GM23338 (cell line): ENCODE data around the gene ME2.

Experiments used
- CTCF ChIP-seq, 2 experiments: fragments of 200-600 bp in 1 of 2; sonication (generic) in 1 of 2; conservative IDR thresholded peaks; 2 replicates each; pipeline versions ENCODE4 v1.5.1 to v1.6.1; 2016 to 2017; ENCODE audit warnings: antibody characterized with exemption in 2 of 2, low read depth in 2 of 2, mild to moderate bottlenecking in 2 of 2, moderate library complexity in 1 of 2
- EZH2 ChIP-seq: fragments of 200-600 bp; sonication (generic); IDR thresholded peaks from one replicate; pipeline ENCODE4 v1.8.0; 2017; ENCODE audit warnings: antibody characterized with exemption, mild to moderate bottlenecking, low read depth; ENCODE audit not compliant: unreplicated experiment
- JUNB ChIP-seq: IDR thresholded peaks from one replicate; pipeline ENCODE4 v1.6.1; 2016; ENCODE audit warnings: antibody characterized with exemption; ENCODE audit not compliant: unreplicated experiment
- POLR2AphosphoS5 ChIP-seq: IDR thresholded peaks from 2 replicates; pipeline ENCODE4 v1.6.1; 2016; ENCODE audit warnings: antibody characterized with exemption, low read depth
- TF ChIP-seq, protein P1 (sequence below): IDR thresholded peaks from 2 replicates; pipeline ENCODE4 v1.6.1; 2016; ENCODE audit warnings: antibody characterized with exemption

GRCh38 chr18:50898919-50899318 is 20.0 kb downstream of the ME2 start:
- TF ChIP-seq CTCF (conservative IDR thresholded peaks at IDR 0.05; ENCODE audit: low read depth in 2 of 2) (no peak), POLR2AphosphoS5 (no peak), JUNB (no peak), EZH2 (no peak)
- TF ChIP-seq, protein P1, sequence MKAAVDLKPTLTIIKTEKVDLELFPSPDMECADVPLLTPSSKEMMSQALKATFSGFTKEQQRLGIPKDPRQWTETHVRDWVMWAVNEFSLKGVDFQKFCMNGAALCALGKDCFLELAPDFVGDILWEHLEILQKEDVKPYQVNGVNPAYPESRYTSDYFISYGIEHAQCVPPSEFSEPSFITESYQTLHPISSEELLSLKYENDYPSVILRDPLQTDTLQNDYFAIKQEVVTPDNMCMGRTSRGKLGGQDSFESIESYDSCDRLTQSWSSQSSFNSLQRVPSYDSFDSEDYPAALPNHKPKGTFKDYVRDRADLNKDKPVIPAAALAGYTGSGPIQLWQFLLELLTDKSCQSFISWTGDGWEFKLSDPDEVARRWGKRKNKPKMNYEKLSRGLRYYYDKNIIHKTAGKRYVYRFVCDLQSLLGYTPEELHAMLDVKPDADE: no peak
